ENCODE data around the gene FBXL7. TPM values are rescaled to one million over a fixed set of nuclear protein-coding genes. Genes with fewer than 3 reads are reported as not detected.

The FBXL7 gene
- total and polyA plus RNA-seq, 2 of the 8 experiments (the other 6 are each of a cell fraction or from before 2014, with no cell fraction given): 17.7 to 17.8 TPM

GRCh38 chr5:15680455-15680854 is 180.5 kb downstream of the FBXL7 start:
- H3K4me2 ChIP-seq (ENCODE audit: insufficient read depth in 1 of 2, low read depth in 2 of 2, low read length in 2 of 2): no peak overlapping the region
- H3K79me2 ChIP-seq (ENCODE audit: control insufficient read depth in 1 of 2, insufficient read depth in 2 of 2, low read length in 2 of 2): peaks cover 0 to 10% of the 10 kb centered on the region in 2 experiments; a peak in 1 of 4 replicates
- no peak overlapping the region for H3K18ac ChIP-seq (ENCODE audit: extremely low read depth, low read length)
- H2AK5ac ChIP-seq (ENCODE audit: low read depth, low read length): no peak overlapping the region
- no peak overlapping the region for H3K9ac ChIP-seq (replicated peaks in 1 of 4; ENCODE audit: extremely low read depth in 1 of 4, low read depth in 3 of 4, low read length in 3 of 4)
- H3K4ac ChIP-seq (replicated peaks; ENCODE audit: insufficient read length, low read depth, low read length): no peak overlapping the region
- no peak overlapping the region for H3K14ac ChIP-seq (ENCODE audit: insufficient read length)
- DNase-seq (ENCODE audit: low read depth in 1 of 2, low spot score in 2 of 2): no peak
- 60% methylated on average over 1 of the region's 1 CpG; no CpG with 5 or more reads in 1 of the 2 experiments for WGBS, 2 experiments (ENCODE audit: extremely low coverage in 1 of 2, insufficient coverage in 1 of 2, insufficient read length in 1 of 2, insufficient replicate concordance in 2 of 2, low coverage in 1 of 2, low lambda C conversion rate in 2 of 2, missing lambda C conversion rate in 1 of 2)
- H3K79me1 ChIP-seq (ENCODE audit: low read depth, low read length): 0 out of 2 replicates have a peak, but pooled peaks cover 2% of the 10 kb centered on the region
- H3K9me3 ChIP-seq (ENCODE audit: insufficient read depth in 2 of 2, low read depth in 1 of 2, low read length in 1 of 2): no peaks in the 10 kb centered on the region
- no peak overlapping the region for H3K56ac ChIP-seq (replicated peaks; ENCODE audit: insufficient read length, low read depth, low read length)
- no peaks in the 10 kb centered on the region for H4K20me1 ChIP-seq (replicated peaks in 1 of 2; ENCODE audit: control insufficient read depth in 1 of 2, insufficient read depth in 2 of 2, low read length in 2 of 2)
- H3K4me1 ChIP-seq (replicated peaks in 1 of 4; ENCODE audit: control insufficient read depth in 3 of 4, insufficient read depth in 4 of 4, low read length in 3 of 4): no peaks in the 10 kb centered on the region
- H3K27me3 ChIP-seq (replicated peaks in 1 of 4; ENCODE audit: control insufficient read depth in 3 of 4, extremely low read depth in 1 of 4, insufficient read depth in 3 of 4, low read length in 3 of 4): no peaks in the 10 kb centered on the region
- H4K8ac ChIP-seq (ENCODE audit: extremely low read depth, insufficient read depth, low read length): no peak overlapping the region
- no peak overlapping the region for H2BK12ac ChIP-seq (ENCODE audit: low read depth, low read length)
- H2BK120ac ChIP-seq (replicated peaks; ENCODE audit: low read depth, low read length): no peak overlapping the region
- no peak overlapping the region for H3K27ac ChIP-seq (ENCODE audit: low read depth, low read length)
- no peak for FAIRE-seq
- no peak overlapping the region for H2AFZ ChIP-seq (ENCODE audit: low read length)
- H3K23me2 ChIP-seq (ENCODE audit: low read depth, low read length): no peaks in the 10 kb centered on the region
- no peak overlapping the region for H4K91ac ChIP-seq (replicated peaks; ENCODE audit: insufficient read length, low read length)
- no peak overlapping the region for H3K4me3 ChIP-seq (ENCODE audit: extremely low read depth in 1 of 4, insufficient read depth in 2 of 4, low read depth in 3 of 4, low read length in 4 of 4)
- ChIA-PET POLR2A (ENCODE audit: partially characterized antibody) (no interaction called here), CTCF (ENCODE audit: partially characterized antibody) (interaction anchor here (0.6 to 2.0 kb wide), 8 partner anchors 10 to 314 kb away, joined by 3 to 12 read pairs (median 4); no protein-coding TSS in a partner anchor)
- H2BK5ac ChIP-seq (ENCODE audit: low read depth, low read length): no peak overlapping the region
- H3K23ac ChIP-seq (ENCODE audit: insufficient read length): no peak overlapping the region
- TF ChIP-seq ZNF274 (IDR thresholded peaks at IDR 0.05; ENCODE audit: borderline replicate concordance, extremely low read depth, low read length) (no peak), CEBPB (IDR thresholded peaks at IDR 0.05; ENCODE audit: low read depth, low read length) (no peak), YY1 (IDR thresholded peaks at IDR 0.05; ENCODE audit: low read depth, low read length) (no peak), CHD2 (IDR thresholded peaks at IDR 0.05; ENCODE audit: low read length) (no peak), RAD21 (IDR thresholded peaks at IDR 0.05 in 1 of 2, conservative IDR thresholded peaks at IDR 0.05 in 1 of 2; ENCODE audit: low read depth in 2 of 2, low read length in 2 of 2) (no peak)
- H2BK20ac ChIP-seq (ENCODE audit: low read length): no peak overlapping the region
- no peaks in the 10 kb centered on the region for H3K36me3 ChIP-seq (ENCODE audit: control insufficient read depth in 2 of 4, insufficient read depth in 4 of 4, low read length in 3 of 4)
- H2BK15ac ChIP-seq (ENCODE audit: low read length): no peak overlapping the region
- H4K5ac ChIP-seq (ENCODE audit: insufficient read length, low read depth, low read length): no peak overlapping the region

All from H1 (cell line).